Left lung (tissue), 10 donors: ENCODE results near the gene EXOC4. TPM values are rescaled to one million over a fixed set of nuclear protein-coding genes. Genes with fewer than 3 reads are reported as not detected.

Source experiments
- ATAC-seq: fragments of 200-7000 bp; cut with Tn5 transposase; one replicate; pipeline ENCODE4 v1.9.1; 2020; ENCODE audit warnings: moderate library complexity
- DNase-seq, 4 donors: peaks; one replicate each; pipeline ENCODE4 v3.0.0-alpha.2; 2013 to 2020
- H3K27ac ChIP-seq, 2 donors: fragments of 200-600 bp; sonication (generic) in 1 of 2; one replicate each; pipeline versions ENCODE4 v1.5.0 to v1.8.0; 2020 to 2021
- H3K27me3 ChIP-seq, 2 donors: fragments of 200-600 bp; sonication (generic) in 1 of 2; one replicate each; pipeline versions ENCODE4 v1.5.0 to v1.8.0; 2020 to 2021
- H3K36me3 ChIP-seq, 2 donors: fragments of 200-600 bp; sonication (generic) in 1 of 2; one replicate each; pipeline versions ENCODE4 v1.5.0 to v1.8.0; 2020 to 2021
- H3K4me1 ChIP-seq, 2 donors: fragments of 200-600 bp; one replicate each; pipeline ENCODE4 v1.8.0; 2021
- H3K4me3 ChIP-seq, 2 donors: fragments of 200-600 bp; sonication (generic) in 1 of 2; one replicate each; pipeline versions ENCODE4 v1.5.0 to v1.8.0; 2020 to 2021; ENCODE audit warnings: mild to moderate bottlenecking in 1 of 2
- H3K9me3 ChIP-seq, 2 donors: fragments of 200-600 bp; sonication (generic) in 1 of 2; one replicate each; pipeline versions ENCODE4 v1.5.0 to v1.8.0; 2020 to 2021
- intact Hi-C, 2 donors: fragments of 100-400 bp; cut with DNase I; formaldehyde crosslinking; loops; one replicate each; pipeline versions ENCODE4 v1.11.2 to v1.14.2; 2022
- polyA plus RNA-seq, 6 donors: library from polyadenylated mRNA; unstranded; fragments of 120-200 nt; gene quantifications; one replicate each; pipeline ENCODE4 v1.2.1, GENCODE V29; 2013; ENCODE audit not compliant: insufficient read length in 6 of 6
- total RNA-seq, 2 donors: library from RNA; stranded (reverse); fragmentation: NEBNext Ultra II Directional; extraction: Animal tissue kit (Norgen Biotek cat#: 25700); gene quantifications; one replicate each; pipeline ENCODE4 v1.2.1, GENCODE V29; 2021
- TF ChIP-seq, protein P1 (sequence below), 2 donors: fragments of 200-600 bp; sonication (generic) in 1 of 2; IDR thresholded peaks; one replicate each; pipeline versions ENCODE4 v1.5.0 to v1.8.0; 2021; ENCODE audit warnings: antibody characterized with exemption in 2 of 2
- donor health status: DM: no; HTN: yes; CAD: no.
- donor health status: DM: no; HTN: no; CAD: no.

EXOC4 gene
- total and polyA plus RNA-seq, 8 donors: 52.5 to 79.4 (median 65.9) TPM

DNA sequence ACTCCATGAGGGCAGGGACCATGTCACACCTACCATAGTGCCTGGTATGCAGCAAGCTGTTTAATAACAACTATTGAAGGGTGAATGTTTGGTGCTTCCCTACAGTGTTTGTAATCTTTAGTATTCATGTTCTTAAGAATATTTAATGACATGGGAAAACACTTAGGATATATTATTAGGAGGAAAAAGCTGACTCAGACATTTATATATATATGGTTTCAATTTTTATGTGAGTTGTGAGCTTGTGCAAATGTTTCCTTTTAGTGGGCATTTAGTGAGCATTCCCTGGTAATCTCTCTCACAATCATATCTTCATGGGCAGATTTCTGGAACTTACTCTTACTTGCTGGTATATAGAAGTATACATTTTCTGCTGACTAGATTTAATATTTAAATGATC lies 359.1 kb downstream of the EXOC4 start:
- Histone ChIP-seq H3K4me1 (no peaks in the 10 kb centered on the region), H3K27ac (no peak overlapping the region), H3K36me3 (no peaks in the 10 kb centered on the region), H3K27me3 (no peaks in the 10 kb centered on the region), H3K4me3 (no peak overlapping the region), H3K9me3 (no peaks in the 10 kb centered on the region)
- ATAC-seq (no peak), DNase-seq (no peak)
- intact Hi-C loops: no loop called here
- TF ChIP-seq, protein P1, sequence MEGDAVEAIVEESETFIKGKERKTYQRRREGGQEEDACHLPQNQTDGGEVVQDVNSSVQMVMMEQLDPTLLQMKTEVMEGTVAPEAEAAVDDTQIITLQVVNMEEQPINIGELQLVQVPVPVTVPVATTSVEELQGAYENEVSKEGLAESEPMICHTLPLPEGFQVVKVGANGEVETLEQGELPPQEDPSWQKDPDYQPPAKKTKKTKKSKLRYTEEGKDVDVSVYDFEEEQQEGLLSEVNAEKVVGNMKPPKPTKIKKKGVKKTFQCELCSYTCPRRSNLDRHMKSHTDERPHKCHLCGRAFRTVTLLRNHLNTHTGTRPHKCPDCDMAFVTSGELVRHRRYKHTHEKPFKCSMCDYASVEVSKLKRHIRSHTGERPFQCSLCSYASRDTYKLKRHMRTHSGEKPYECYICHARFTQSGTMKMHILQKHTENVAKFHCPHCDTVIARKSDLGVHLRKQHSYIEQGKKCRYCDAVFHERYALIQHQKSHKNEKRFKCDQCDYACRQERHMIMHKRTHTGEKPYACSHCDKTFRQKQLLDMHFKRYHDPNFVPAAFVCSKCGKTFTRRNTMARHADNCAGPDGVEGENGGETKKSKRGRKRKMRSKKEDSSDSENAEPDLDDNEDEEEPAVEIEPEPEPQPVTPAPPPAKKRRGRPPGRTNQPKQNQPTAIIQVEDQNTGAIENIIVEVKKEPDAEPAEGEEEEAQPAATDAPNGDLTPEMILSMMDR (IDR thresholded peaks at IDR 0.05): no peak

DNA sequence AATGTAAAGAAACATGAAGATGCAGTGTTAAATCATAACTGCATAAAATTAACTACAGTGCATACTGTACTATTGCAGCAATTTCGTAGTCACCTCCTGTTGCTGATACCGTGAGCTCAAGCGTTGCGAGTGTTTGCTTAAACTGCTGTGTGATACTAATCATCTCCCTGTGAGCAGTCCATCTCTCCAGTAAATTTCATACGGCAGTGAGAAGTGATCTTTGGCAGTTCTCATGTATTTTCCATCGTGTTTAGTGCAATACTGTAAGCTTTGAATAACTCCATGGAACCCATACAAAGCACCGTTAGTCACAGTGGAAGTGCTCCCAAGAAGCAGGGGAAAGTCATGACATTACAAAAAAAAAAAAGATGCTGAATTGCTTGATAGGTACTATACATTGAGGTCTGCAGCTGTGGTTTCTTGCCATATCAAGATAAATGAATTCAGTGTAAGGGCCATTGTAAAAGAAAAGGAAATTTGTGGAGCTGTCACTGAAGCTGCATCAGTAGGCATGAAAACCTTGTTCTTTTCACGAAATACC lies 360.4 kb downstream of the EXOC4 start:
- TF ChIP-seq, protein P1 (IDR thresholded peaks at IDR 0.05): no peak
- Histone ChIP-seq H3K9me3 (no peaks in the 10 kb centered on the region), H3K27ac (no peak overlapping the region), H3K27me3 (no peaks in the 10 kb centered on the region), H3K36me3 (no peaks in the 10 kb centered on the region), H3K4me3 (no peak overlapping the region), H3K4me1 (no peaks in the 10 kb centered on the region)
- DNase-seq (no peak), ATAC-seq (no peak)
- intact Hi-C loops: no loop called here

DNA sequence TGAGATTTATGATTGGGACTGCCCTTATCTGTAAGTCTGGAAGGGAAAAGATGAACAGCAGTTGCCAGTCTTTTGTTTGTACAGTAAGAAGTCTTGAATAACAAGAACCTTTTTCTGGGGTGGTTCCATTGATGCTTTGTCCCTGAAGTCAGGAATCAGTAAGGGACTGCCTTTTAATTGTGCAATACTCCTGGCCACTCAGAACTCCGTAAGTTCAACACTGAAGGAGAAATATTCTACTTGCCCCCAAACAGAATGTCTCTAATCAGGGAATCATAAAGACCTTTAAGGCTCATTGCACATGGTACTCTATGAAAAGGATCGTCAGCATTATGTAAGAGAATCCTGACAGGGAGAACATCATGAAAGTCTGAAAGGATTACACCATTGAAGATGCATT lies 361.4 kb downstream of the EXOC4 start:
- no peak for DNase-seq
- Histone ChIP-seq H3K4me1 (no peaks in the 10 kb centered on the region), H3K27me3 (no peaks in the 10 kb centered on the region), H3K36me3 (no peaks in the 10 kb centered on the region), H3K27ac (no peak overlapping the region), H3K4me3 (no peak overlapping the region), H3K9me3 (no peaks in the 10 kb centered on the region)
- intact Hi-C loops: no loop called here
- TF ChIP-seq, protein P1 (IDR thresholded peaks at IDR 0.05): no peak
- ATAC-seq: no peak

DNA sequence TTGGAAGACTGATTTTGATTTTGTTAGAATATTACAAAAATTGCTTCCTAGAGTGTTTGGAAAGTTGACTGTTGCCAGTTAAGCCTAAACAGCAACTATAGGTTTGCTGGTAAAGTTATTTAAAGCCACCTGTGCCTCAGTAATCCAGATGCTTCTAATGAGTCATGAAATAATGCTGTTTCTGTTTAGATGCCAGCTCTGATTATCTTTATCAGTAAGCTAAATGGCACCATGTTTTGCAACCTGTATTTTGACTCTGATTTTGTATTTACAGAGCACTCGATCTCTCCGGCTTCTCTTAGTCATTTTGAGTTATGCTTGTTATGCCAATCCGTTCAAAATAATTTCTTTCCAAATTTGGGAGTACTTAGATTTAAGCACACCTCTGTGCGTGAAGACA lies 366.1 kb downstream of the EXOC4 start:
- peak; percentile 21 for ATAC-seq
- intact Hi-C loops: no loop called here
- Histone ChIP-seq H3K27ac (no peak overlapping the region), H3K4me3 (no peak overlapping the region), H3K27me3 (no peaks in the 10 kb centered on the region), H3K4me1 (no peaks in the 10 kb centered on the region), H3K9me3 (no peaks in the 10 kb centered on the region), H3K36me3 (no peaks in the 10 kb centered on the region)
- TF ChIP-seq, protein P1 (IDR thresholded peaks at IDR 0.05): no peak
- no peak for DNase-seq

DNA sequence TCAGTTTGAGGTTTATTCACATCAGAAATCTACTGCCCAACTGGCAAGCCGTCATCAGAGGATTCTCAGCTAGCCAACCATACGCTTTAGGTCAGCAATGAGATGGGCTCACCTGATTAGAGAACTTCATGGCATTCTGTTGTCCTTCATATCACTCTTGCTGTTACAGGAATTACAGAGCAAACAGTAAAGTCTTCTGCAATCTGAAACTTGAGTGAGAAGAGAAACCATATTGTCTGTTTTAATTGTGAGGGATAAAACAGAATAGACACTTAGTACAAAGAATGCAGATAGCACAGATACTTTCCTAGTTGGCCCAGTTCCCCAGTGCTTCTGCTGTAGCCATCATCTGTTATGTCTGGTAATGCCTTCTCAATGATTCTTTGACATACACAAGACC lies 366.6 kb downstream of the EXOC4 start:
- Histone ChIP-seq H3K9me3 (no peaks in the 10 kb centered on the region), H3K27ac (no peak overlapping the region), H3K4me1 (no peaks in the 10 kb centered on the region), H3K27me3 (no peaks in the 10 kb centered on the region), H3K36me3 (no peaks in the 10 kb centered on the region), H3K4me3 (no peak overlapping the region)
- ATAC-seq: no peak
- no peak for DNase-seq
- intact Hi-C loops: no loop called here
- TF ChIP-seq, protein P1 (IDR thresholded peaks at IDR 0.05): no peak
